B cell (primary cell): ENCODE measurements around the gene CD177. TPM values are rescaled to one million over a fixed set of nuclear protein-coding genes. Genes with fewer than 3 reads are reported as not detected.

Experiments
- ATAC-seq: fragments of 200-7000 bp; cut with Tn5 transposase; one replicate; pipeline ENCODE4 v1.10.0; 2021; ENCODE audit warnings: low read depth, mild to moderate bottlenecking, moderate number of reproducible peaks, moderate library complexity
- CTCF ChIA-PET: fragments of 350-600 bp; sonication (Branson Sonifier 250); formaldehyde crosslinking; loops from one replicate; lab custom pipeline; 2021; ENCODE audit warnings: antibody characterized with exemption, inconsistent platforms; lab: Charles Lee
- POLR2A ChIA-PET: fragments of 350-600 bp; sonication (Branson Sonifier 250); formaldehyde crosslinking; loops from one replicate; lab custom pipeline; 2021; ENCODE audit warnings: antibody characterized with exemption; lab: Charles Lee
- DNase-seq: peaks from one replicate; pipeline ENCODE4 v3.0.0; 2013
- H2AFZ ChIP-seq: 2 replicates; pipeline ENCODE4 v1.6.1; 2012; ENCODE audit warnings: mild to moderate bottlenecking, low read depth, low read length; ENCODE audit not compliant: insufficient read depth, poor library complexity, severe bottlenecking
- H3K27ac ChIP-seq, 2 donors: 1 replicate in 1 of 2; 2 replicates in 1 of 2; pipeline ENCODE4 v1.5.1; 2012 to 2013; ENCODE audit warnings: low read length in 2 of 2, mild to moderate bottlenecking in 2 of 2, moderate library complexity in 1 of 2
- H3K27me3 ChIP-seq, 4 experiments: fragments of 200-600 bp in 1 of 4; sonication (generic) in 1 of 4; replicated peaks in 1 of 4; 1 replicate in 2 of 4; 2 replicates in 2 of 4; pipeline versions ENCODE4 v1.6.1 to v1.7.0; 2013 to 2016; ENCODE audit warnings: low read length in 3 of 4, mild to moderate bottlenecking in 2 of 4, mixed read lengths in 1 of 4, moderate library complexity in 1 of 4; ENCODE audit not compliant: insufficient read depth in 4 of 4, control insufficient read depth in 3 of 4; ENCODE audit errors: control extremely low read depth in 1 of 4
- H3K36me3 ChIP-seq, 2 experiments: replicated peaks in 1 of 2; 1 replicate in 1 of 2; 2 replicates in 1 of 2; pipeline versions ENCODE4 v1.6.1 to v1.7.1; 2013; ENCODE audit warnings: low read length in 1 of 2; ENCODE audit not compliant: insufficient read depth in 2 of 2, control insufficient read depth in 1 of 2; ENCODE audit errors: control extremely low read depth in 1 of 2, extremely low read depth in 1 of 2
- H3K4me1 ChIP-seq, 2 donors: fragments of 200-600 bp in 1 of 2; sonication (generic) in 1 of 2; 1 replicate in 1 of 2; 2 replicates in 1 of 2; pipeline versions ENCODE4 v1.5.1 to v1.6.1; 2013 to 2017; ENCODE audit warnings: low read length in 2 of 2; ENCODE audit not compliant: control insufficient read depth in 2 of 2, insufficient read depth in 2 of 2
- H3K4me2 ChIP-seq: replicated peaks from 2 replicates; pipeline ENCODE3; 2012; ENCODE audit warnings: mild to moderate bottlenecking, low read depth, low read length; ENCODE audit not compliant: poor library complexity, severe bottlenecking
- H3K4me3 ChIP-seq, 5 experiments: fragments of 200-600 bp in 1 of 5; sonication (generic) in 1 of 5; 1 replicate in 3 of 5; 2 replicates in 2 of 5; pipeline versions ENCODE4 v1.5.1 to v1.7.0; 2011 to 2016; ENCODE audit warnings: low read length in 4 of 5, mild to moderate bottlenecking in 4 of 5, low read depth in 2 of 5, control low read depth in 1 of 5, moderate library complexity in 1 of 5; ENCODE audit not compliant: insufficient read depth in 1 of 5; ENCODE audit errors: control extremely low read depth in 1 of 5, extremely low read depth in 1 of 5
- H3K79me2 ChIP-seq: fragments of 200-600 bp; sonication (generic); one replicate; pipeline ENCODE4 v1.6.0; 2016; ENCODE audit warnings: low read length; ENCODE audit not compliant: control insufficient read depth, insufficient read depth
- H3K9ac ChIP-seq: fragments of 200-600 bp; sonication (generic); 2 replicates; pipeline ENCODE4 v1.6.1; 2017; ENCODE audit warnings: mild to moderate bottlenecking, low read length, moderate library complexity
- H3K9me3 ChIP-seq, 3 donors: one replicate each; pipeline versions ENCODE4 v1.6.1 to v1.7.1; 2013; ENCODE audit warnings: low read length in 2 of 3; ENCODE audit not compliant: control insufficient read depth in 2 of 3, insufficient read depth in 1 of 3; ENCODE audit errors: control extremely low read depth in 1 of 3
- H4K20me1 ChIP-seq: 2 replicates; pipeline ENCODE4 v1.6.0; 2012; ENCODE audit warnings: mild to moderate bottlenecking, low read length; ENCODE audit not compliant: insufficient read depth, control insufficient read depth, poor library complexity, severe bottlenecking
- H3K27ac Mint-ChIP-seq: one replicate; pipeline ENCODE4 v1.8.0; 2021; ENCODE audit warnings: mixed read lengths
- H3K27me3 Mint-ChIP-seq: one replicate; pipeline ENCODE4 v1.8.0; 2021; ENCODE audit warnings: mixed read lengths
- H3K4me1 Mint-ChIP-seq: one replicate; pipeline ENCODE4 v1.8.0; 2021; ENCODE audit warnings: mixed read lengths
- H3K4me3 Mint-ChIP-seq: one replicate; pipeline ENCODE4 v1.8.0; 2021; ENCODE audit warnings: mixed read lengths
- H3K9me3 Mint-ChIP-seq: one replicate; pipeline ENCODE4 v1.8.0; 2022; ENCODE audit warnings: mixed read lengths; ENCODE audit not compliant: insufficient read depth
- CTCF ChIP-seq: fragments of 200-600 bp; IDR thresholded peaks from one replicate; pipeline ENCODE4 v1.8.0; 2022; ENCODE audit warnings: antibody characterized with exemption, mild to moderate bottlenecking
- EZH2 ChIP-seq: IDR thresholded peaks from 2 replicates; pipeline ENCODE4 v1.6.1; 2012; ENCODE audit warnings: borderline replicate concordance, low read depth, mild to moderate bottlenecking, moderate library complexity, low read length; ENCODE audit not compliant: insufficient read depth, poor library complexity, severe bottlenecking
- whole genome bisulfite sequencing: methylation state at CpG from one replicate; pipeline ENCODE4 v1.1.5; 2013; ENCODE audit warnings: missing lambda C conversion rate; ENCODE audit not compliant: insufficient coverage; 5-methylcytosine and 5-hydroxymethylcytosine counted together
- intact Hi-C: fragments of 100-400 bp; cut with micrococcal nuclease; formaldehyde crosslinking; loops from one replicate; pipeline ENCODE4 v1.10.0; 2022
- polyA plus RNA-seq: library from polyadenylated mRNA; depleted of rRNA; stranded (reverse); fragments of >200 nt; gene quantifications from 2 replicates; pipeline ENCODE4 v1.2.3, GENCODE V29; 2012
- total RNA-seq, 2 donors: library from RNA; stranded (reverse); fragments of 120-200 nt in 1 of 2; gene quantifications; 1 replicate in 1 of 2; 2 replicates in 1 of 2; pipeline versions ENCODE4 v1.2.3 to v1.2.4, GENCODE V29; 2013 to 2022

The CD177 gene
- total and polyA plus RNA-seq, 2 donors (not counting 1 experiment from before 2014, with no cell fraction given), result not detected

GRCh38 chr19:43313711-43314495 is 39.6 kb upstream of the CD177 start:
- Histone ChIP-seq H3K4me1 (no peaks in the 10 kb centered on the region), H3K9ac (no peak overlapping the region), H3K27ac (no peak overlapping the region), H3K79me2 (no peaks in the 10 kb centered on the region), H3K9me3 (peaks cover 0 to 8% (median 0%) of the 10 kb centered on the region in 3 donors), H3K4me3 (no peak overlapping the region), H3K36me3 (no peaks in the 10 kb centered on the region), H2AFZ (no peak overlapping the region), H3K27me3 (no peaks in the 10 kb centered on the region), H3K4me2 (no peak overlapping the region), H4K20me1 (no peaks in the 10 kb centered on the region)
- intact Hi-C loops, result no loop called here
- no peak for ATAC-seq
- Mint-ChIP-seq H3K4me1 (no peaks in the 10 kb centered on the region), H3K4me3 (no peak overlapping the region), H3K27ac (no peak overlapping the region), H3K9me3 (peaks cover 2% of the 10 kb centered on the region), H3K27me3 (peaks cover 17% of the 10 kb centered on the region)
- POLR2A ChIA-PET, result no interaction called here
- no peak for DNase-seq
- TF ChIP-seq CTCF, result no peak
- TF ChIP-seq EZH2, result no peak
- WGBS, result 88% methylated on average over 2 of the region's 12 CpGs
- CTCF ChIA-PET, result no interaction called here

- H3K9me3 Mint-ChIP-seq, result peaks cover 2% of the 10 kb centered on the region
- Histone ChIP-seq H3K4me1 (no peaks in the 10 kb centered on the region), H3K27me3 (no peaks in the 10 kb centered on the region), H3K27ac (no peak overlapping the region), H3K36me3 (no peaks in the 10 kb centered on the region), H3K79me2 (no peaks in the 10 kb centered on the region), H2AFZ (no peak overlapping the region), H3K4me3 (no peak overlapping the region), H4K20me1 (no peaks in the 10 kb centered on the region), H3K9ac (no peak overlapping the region), H3K4me2 (no peak overlapping the region), H3K9me3 (peaks cover 0 to 8% (median 0%) of the 10 kb centered on the region in 3 donors)
- DNase-seq (no peak), ATAC-seq (no peak)
- intact Hi-C loops, result no loop called here
- ChIA-PET CTCF (no interaction called here), POLR2A (no interaction called here)
- no peaks in the 10 kb centered on the region for H3K4me1 Mint-ChIP-seq
- no peak overlapping the region for H3K4me3 Mint-ChIP-seq
- 94% methylated on average over 13 of the region's 15 CpGs for WGBS
- peaks cover 8% of the 10 kb centered on the region for H3K27me3 Mint-ChIP-seq
- no peak overlapping the region for H3K27ac Mint-ChIP-seq
- TF ChIP-seq CTCF (no peak), EZH2 (no peak)
Observed at GRCh38 chr19:43315851-43316250, 37.6 kb upstream of the CD177 start.
